H9 (cell line): ENCODE results near the gene NF1. TPM values are rescaled to one million over a fixed set of nuclear protein-coding genes. Genes with fewer than 3 reads are reported as not detected.

Experiments used
- DNase-seq: peaks from one replicate; pipeline ENCODE4 v3.0.0-alpha.2; 2017
- H2AFZ ChIP-seq: one replicate; pipeline ENCODE4 v1.6.1; 2013; ENCODE audit warnings: mild to moderate bottlenecking, low read length, control low read depth, moderate library complexity
- H2AK5ac ChIP-seq: 2 replicates; pipeline ENCODE4 v1.6.1; 2013; ENCODE audit warnings: low read length, control low read depth, mixed read lengths; ENCODE audit not compliant: insufficient read length
- H2BK120ac ChIP-seq: one replicate; pipeline ENCODE4 v1.6.1; 2013; ENCODE audit warnings: low read depth, mild to moderate bottlenecking, low read length, control low read depth, inconsistent platforms; ENCODE audit not compliant: poor library complexity, severe bottlenecking
- H2BK12ac ChIP-seq: 2 replicates; pipeline ENCODE4 v1.6.1; 2013; ENCODE audit warnings: low read length, control low read depth, mixed read lengths, low read depth; ENCODE audit not compliant: insufficient read length
- H2BK15ac ChIP-seq: 2 replicates; pipeline ENCODE4 v1.6.1; 2013; ENCODE audit warnings: low read depth, low read length, control low read depth
- H2BK20ac ChIP-seq: one replicate; pipeline ENCODE4 v1.6.1; 2013; ENCODE audit warnings: low read depth, mild to moderate bottlenecking, low read length, control low read depth, inconsistent platforms; ENCODE audit not compliant: poor library complexity, severe bottlenecking
- H2BK5ac ChIP-seq: 2 replicates; pipeline ENCODE4 v1.6.1; 2013; ENCODE audit warnings: low read length, control low read depth, mixed read lengths; ENCODE audit not compliant: insufficient read length
- H3K14ac ChIP-seq: 2 replicates; pipeline ENCODE4 v1.6.1; 2013; ENCODE audit warnings: low read length, control low read depth; ENCODE audit not compliant: insufficient read depth
- H3K18ac ChIP-seq: 2 replicates; pipeline ENCODE4 v1.6.1; 2013; ENCODE audit warnings: low read depth, mild to moderate bottlenecking, mixed read lengths, low read length, control low read depth; ENCODE audit not compliant: insufficient read length
- H3K23ac ChIP-seq: 2 replicates; pipeline ENCODE4 v1.6.1; 2013; ENCODE audit warnings: low read length, control low read depth, mixed read lengths, low read depth; ENCODE audit not compliant: insufficient read length
- H3K23me2 ChIP-seq: 2 replicates; pipeline ENCODE4 v1.6.1; 2013; ENCODE audit warnings: low read depth, mild to moderate bottlenecking, mixed read lengths, low read length, control low read depth; ENCODE audit not compliant: insufficient read length, poor library complexity, severe bottlenecking
- H3K27ac ChIP-seq: 2 replicates; pipeline ENCODE4 v1.5.1; 2013; ENCODE audit warnings: low read length, control low read depth, mixed read lengths, low read depth; ENCODE audit not compliant: insufficient read length
- H3K27me3 ChIP-seq: 2 replicates; pipeline ENCODE4 v1.6.1; 2013; ENCODE audit warnings: low read length, control low read depth, inconsistent platforms; ENCODE audit not compliant: insufficient read depth
- H3K4ac ChIP-seq: 2 replicates; pipeline ENCODE4 v1.6.1; 2013; ENCODE audit warnings: low read depth, mild to moderate bottlenecking, control low read depth, inconsistent platforms, low read length, moderate library complexity
- H3K4me1 ChIP-seq: 2 replicates; pipeline ENCODE4 v1.6.1; 2013; ENCODE audit warnings: low read length, control low read depth, inconsistent platforms; ENCODE audit not compliant: insufficient read depth
- H3K4me2 ChIP-seq: 2 replicates; pipeline ENCODE4 v1.6.1; 2013; ENCODE audit warnings: low read length, control low read depth, mixed read lengths; ENCODE audit not compliant: insufficient read length, insufficient read depth
- H3K56ac ChIP-seq: 2 replicates; pipeline ENCODE4 v1.6.1; 2013; ENCODE audit warnings: low read depth, mild to moderate bottlenecking, mixed read lengths, low read length, control low read depth; ENCODE audit not compliant: insufficient read length
- H3K79me1 ChIP-seq: 2 replicates; pipeline ENCODE4 v1.6.1; 2013; ENCODE audit warnings: low read depth, mild to moderate bottlenecking, moderate library complexity, low read length, control low read depth, inconsistent platforms; ENCODE audit not compliant: insufficient read depth, poor library complexity, severe bottlenecking
- H3K79me2 ChIP-seq: 2 replicates; pipeline ENCODE4 v1.6.1; 2013; ENCODE audit warnings: low read length, control low read depth, inconsistent platforms; ENCODE audit not compliant: insufficient read depth
- H3K9ac ChIP-seq: 2 replicates; pipeline ENCODE4 v1.6.1; 2013; ENCODE audit warnings: low read length, control low read depth, mixed read lengths; ENCODE audit not compliant: insufficient read length; ENCODE audit errors: extremely low read depth
- H3K9me3 ChIP-seq: one replicate; pipeline ENCODE4 v1.6.1; 2013; ENCODE audit warnings: low read depth, low read length, inconsistent platforms; ENCODE audit not compliant: control insufficient read depth
- H3T11ph ChIP-seq: one replicate; pipeline ENCODE4 v1.6.1; 2013; ENCODE audit warnings: mild to moderate bottlenecking, low read length, control low read depth, inconsistent platforms
- H4K20me1 ChIP-seq: one replicate; pipeline ENCODE4 v1.6.1; 2013; ENCODE audit not compliant: control insufficient read depth, insufficient read length, insufficient read depth
- H4K5ac ChIP-seq: 2 replicates; pipeline ENCODE4 v1.6.1; 2013; ENCODE audit warnings: low read depth, mild to moderate bottlenecking, mixed read lengths, low read length, control low read depth; ENCODE audit not compliant: insufficient read length
- H4K8ac ChIP-seq: replicated peaks from 2 replicates; pipeline ENCODE4 v1.6.1; 2013; ENCODE audit warnings: low read length, control low read depth, mixed read lengths, low read depth; ENCODE audit not compliant: insufficient read length
- H4K91ac ChIP-seq: 2 replicates; pipeline ENCODE4 v1.6.1; 2013; ENCODE audit warnings: low read depth, mild to moderate bottlenecking, moderate library complexity, mixed read lengths, low read length, control low read depth; ENCODE audit not compliant: insufficient read length
- H3K27ac Mint-ChIP-seq, 3 experiments: 2 replicates in 2 of 3; 3 replicates in 1 of 3; pipeline ENCODE4 v1.8.0; 2020 to 2021; ENCODE audit warnings: mixed read lengths in 3 of 3, mild to moderate bottlenecking in 1 of 3, moderate library complexity in 1 of 3
- H3K27me3 Mint-ChIP-seq: 2 replicates; pipeline ENCODE4 v1.8.0; 2021; ENCODE audit warnings: low read depth, mild to moderate bottlenecking, moderate library complexity, mixed read lengths
- H3K36me3 Mint-ChIP-seq, 3 experiments: 2 replicates in 2 of 3; 3 replicates in 1 of 3; pipeline ENCODE4 v1.8.0; 2020 to 2021; ENCODE audit warnings: low read depth in 3 of 3, mixed read lengths in 3 of 3; ENCODE audit not compliant: insufficient read depth in 1 of 3
- H3K4me1 Mint-ChIP-seq, 2 experiments: 2 replicates each; pipeline ENCODE4 v1.8.0; 2020; ENCODE audit warnings: mixed read lengths in 2 of 2
- H3K4me3 Mint-ChIP-seq, 2 experiments: 2 replicates in 1 of 2; 3 replicates in 1 of 2; pipeline ENCODE4 v1.8.0; 2020 to 2021; ENCODE audit warnings: mild to moderate bottlenecking in 2 of 2, mixed read lengths in 2 of 2, moderate library complexity in 1 of 2
- H3K9me3 Mint-ChIP-seq, 2 experiments: 2 replicates in 1 of 2; 3 replicates in 1 of 2; pipeline ENCODE4 v1.8.0; 2020; ENCODE audit warnings: mild to moderate bottlenecking in 2 of 2, mixed read lengths in 2 of 2, moderate library complexity in 1 of 2
- WGBS: extraction: QIAGEN DNeasy Blood & Tissue Kit; methylation state at CpG from one replicate; pipeline ENCODE4 v1.1.7; 2013; ENCODE audit warnings: missing lambda C conversion rate, low lambda C conversion rate, mixed read lengths; ENCODE audit not compliant: insufficient read length; ENCODE audit errors: extremely low coverage; 5-methylcytosine and 5-hydroxymethylcytosine counted together
- total RNA-seq: library from RNA; stranded (reverse); gene quantifications from 2 replicates; pipeline ENCODE4 v1.2.1, GENCODE V29; 2021
- TF ChIP-seq, protein P1 (sequence below): fragments of 200-600 bp; sonication (generic); conservative IDR thresholded peaks from 3 replicates; pipeline ENCODE4 v1.8.0; 2021; ENCODE audit warnings: antibody characterized with exemption, mild to moderate bottlenecking

The NF1 gene
- total RNA-seq, 1 experiment from 2014 or later, result 38.1 TPM

DNA sequence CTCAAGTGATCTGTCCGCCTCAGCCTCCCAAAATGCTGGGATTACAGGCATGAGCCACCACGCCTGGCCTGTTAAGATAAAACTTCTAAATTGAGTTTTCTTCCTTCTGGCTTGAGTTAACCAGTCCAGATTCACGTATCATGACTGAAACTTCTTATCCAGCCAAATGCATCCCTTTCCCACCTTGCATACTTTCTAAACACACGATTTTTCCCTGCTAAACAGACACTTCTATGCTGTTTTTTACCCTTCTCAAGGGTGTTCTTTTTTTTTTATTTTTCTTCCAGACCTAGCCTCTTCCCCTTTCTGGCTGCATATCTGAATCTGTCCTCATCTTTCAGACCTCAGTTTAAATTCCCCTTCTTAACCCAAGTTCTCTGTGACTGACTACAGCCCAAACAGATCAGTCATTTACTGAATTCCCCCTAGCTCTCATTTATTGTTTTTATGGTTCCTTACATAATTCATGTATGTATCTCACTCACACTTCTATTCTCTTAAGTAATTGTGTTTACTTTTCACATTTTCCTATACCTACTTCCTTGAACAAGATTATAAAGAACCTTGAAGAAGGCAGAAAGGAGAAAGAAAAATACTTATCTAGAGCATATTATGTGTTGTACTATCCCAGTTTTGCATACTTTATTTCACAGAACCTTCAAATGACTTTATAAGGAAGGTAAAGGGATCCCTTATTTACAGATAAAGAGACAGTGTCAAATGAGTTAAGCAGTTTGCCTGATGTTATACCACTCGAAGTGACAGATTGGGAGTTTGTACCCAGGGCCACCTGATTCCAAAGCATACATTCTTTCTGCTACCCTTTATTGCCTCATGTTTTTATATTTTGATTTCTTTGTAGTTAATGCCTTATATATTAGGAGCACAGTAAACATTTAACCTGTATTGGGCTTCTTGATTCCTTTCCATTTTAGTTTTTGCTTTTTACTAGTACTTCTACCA, 213.9 kb downstream of the NF1 start:
- TF ChIP-seq, protein P1, sequence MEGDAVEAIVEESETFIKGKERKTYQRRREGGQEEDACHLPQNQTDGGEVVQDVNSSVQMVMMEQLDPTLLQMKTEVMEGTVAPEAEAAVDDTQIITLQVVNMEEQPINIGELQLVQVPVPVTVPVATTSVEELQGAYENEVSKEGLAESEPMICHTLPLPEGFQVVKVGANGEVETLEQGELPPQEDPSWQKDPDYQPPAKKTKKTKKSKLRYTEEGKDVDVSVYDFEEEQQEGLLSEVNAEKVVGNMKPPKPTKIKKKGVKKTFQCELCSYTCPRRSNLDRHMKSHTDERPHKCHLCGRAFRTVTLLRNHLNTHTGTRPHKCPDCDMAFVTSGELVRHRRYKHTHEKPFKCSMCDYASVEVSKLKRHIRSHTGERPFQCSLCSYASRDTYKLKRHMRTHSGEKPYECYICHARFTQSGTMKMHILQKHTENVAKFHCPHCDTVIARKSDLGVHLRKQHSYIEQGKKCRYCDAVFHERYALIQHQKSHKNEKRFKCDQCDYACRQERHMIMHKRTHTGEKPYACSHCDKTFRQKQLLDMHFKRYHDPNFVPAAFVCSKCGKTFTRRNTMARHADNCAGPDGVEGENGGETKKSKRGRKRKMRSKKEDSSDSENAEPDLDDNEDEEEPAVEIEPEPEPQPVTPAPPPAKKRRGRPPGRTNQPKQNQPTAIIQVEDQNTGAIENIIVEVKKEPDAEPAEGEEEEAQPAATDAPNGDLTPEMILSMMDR, result no peak
- no peaks in the 10 kb centered on the region for H3K79me1 ChIP-seq
- Mint-ChIP-seq H3K4me3 (no peak overlapping the region), H3K4me1 (peaks cover 3 to 9% of the 10 kb centered on the region in 2 experiments), H3K9me3 (no peaks in the 10 kb centered on the region), H3K27me3 (no peaks in the 10 kb centered on the region), H3K27ac (peak overlapping the region in 2 of 3 experiments; percentile 7 to 21; a peak in 3 of 7 replicates), H3K36me3 (no peaks in the 10 kb centered on the region)
- no peak overlapping the region for H3K27ac ChIP-seq
- no peaks in the 10 kb centered on the region for H3K79me2 ChIP-seq
- H3K9me3 ChIP-seq, result no peaks in the 10 kb centered on the region
- no peak overlapping the region for H3K9ac ChIP-seq
- H2BK5ac ChIP-seq, result no peak overlapping the region
- no peak overlapping the region for H2BK120ac ChIP-seq
- no peak overlapping the region for H2BK12ac ChIP-seq
- H3K56ac ChIP-seq, result no peak overlapping the region
- H4K20me1 ChIP-seq, result no peaks in the 10 kb centered on the region
- H3K4me1 ChIP-seq, result no peaks in the 10 kb centered on the region
- no peak overlapping the region for H3K23ac ChIP-seq
- no peak overlapping the region for H2AFZ ChIP-seq
- no peak overlapping the region for H3T11ph ChIP-seq
- H4K5ac ChIP-seq, result no peak overlapping the region
- no peak overlapping the region for H3K4me2 ChIP-seq
- H4K8ac ChIP-seq, result no peak overlapping the region
- H3K14ac ChIP-seq, result no peak overlapping the region
- no peak overlapping the region for H2AK5ac ChIP-seq
- no peaks in the 10 kb centered on the region for H3K27me3 ChIP-seq
- no peak overlapping the region for H2BK20ac ChIP-seq
- H3K23me2 ChIP-seq, result no peaks in the 10 kb centered on the region
- DNase-seq, result no peak
- no CpG with 5 or more reads among the region's 5 CpGs for WGBS
- H4K91ac ChIP-seq, result no peak overlapping the region
- no peak overlapping the region for H2BK15ac ChIP-seq
- no peak overlapping the region for H3K4ac ChIP-seq
- no peak overlapping the region for H3K18ac ChIP-seq
